B cell (primary cell): Measurements from ENCODE around the gene ATF7IP2. TPM values are rescaled to one million over a fixed set of nuclear protein-coding genes. Genes with fewer than 3 reads are reported as not detected.

Experiments
- ATAC-seq: fragments of 200-7000 bp; cut with Tn5 transposase; one replicate; pipeline ENCODE4 v1.10.0; 2021; ENCODE audit warnings: low read depth, mild to moderate bottlenecking, moderate number of reproducible peaks, moderate library complexity
- CTCF ChIA-PET: fragments of 350-600 bp; sonication (Branson Sonifier 250); formaldehyde crosslinking; loops from one replicate; lab custom pipeline; 2021; ENCODE audit warnings: antibody characterized with exemption, inconsistent platforms; lab: Charles Lee
- POLR2A ChIA-PET: fragments of 350-600 bp; sonication (Branson Sonifier 250); formaldehyde crosslinking; loops from one replicate; lab custom pipeline; 2021; ENCODE audit warnings: antibody characterized with exemption; lab: Charles Lee
- DNase-seq: peaks from one replicate; pipeline ENCODE4 v3.0.0; 2013
- H2AFZ ChIP-seq: 2 replicates; pipeline ENCODE4 v1.6.1; 2012; ENCODE audit warnings: mild to moderate bottlenecking, low read depth, low read length; ENCODE audit not compliant: insufficient read depth, poor library complexity, severe bottlenecking
- H3K27ac ChIP-seq, 2 donors: 1 replicate in 1 of 2; 2 replicates in 1 of 2; pipeline ENCODE4 v1.5.1; 2012 to 2013; ENCODE audit warnings: low read length in 2 of 2, mild to moderate bottlenecking in 2 of 2, moderate library complexity in 1 of 2
- H3K27me3 ChIP-seq, 4 experiments: fragments of 200-600 bp in 1 of 4; sonication (generic) in 1 of 4; replicated peaks in 1 of 4; 1 replicate in 2 of 4; 2 replicates in 2 of 4; pipeline versions ENCODE4 v1.6.1 to v1.7.0; 2013 to 2016; ENCODE audit warnings: low read length in 3 of 4, mild to moderate bottlenecking in 2 of 4, mixed read lengths in 1 of 4, moderate library complexity in 1 of 4; ENCODE audit not compliant: insufficient read depth in 4 of 4, control insufficient read depth in 3 of 4; ENCODE audit errors: control extremely low read depth in 1 of 4
- H3K36me3 ChIP-seq, 2 experiments: replicated peaks in 1 of 2; 1 replicate in 1 of 2; 2 replicates in 1 of 2; pipeline versions ENCODE4 v1.6.1 to v1.7.1; 2013; ENCODE audit warnings: low read length in 1 of 2; ENCODE audit not compliant: insufficient read depth in 2 of 2, control insufficient read depth in 1 of 2; ENCODE audit errors: control extremely low read depth in 1 of 2, extremely low read depth in 1 of 2
- H3K4me1 ChIP-seq, 2 donors: fragments of 200-600 bp in 1 of 2; sonication (generic) in 1 of 2; 1 replicate in 1 of 2; 2 replicates in 1 of 2; pipeline versions ENCODE4 v1.5.1 to v1.6.1; 2013 to 2017; ENCODE audit warnings: low read length in 2 of 2; ENCODE audit not compliant: control insufficient read depth in 2 of 2, insufficient read depth in 2 of 2
- H3K4me2 ChIP-seq: replicated peaks from 2 replicates; pipeline ENCODE3; 2012; ENCODE audit warnings: mild to moderate bottlenecking, low read depth, low read length; ENCODE audit not compliant: poor library complexity, severe bottlenecking
- H3K4me3 ChIP-seq, 5 experiments: fragments of 200-600 bp in 1 of 5; sonication (generic) in 1 of 5; 1 replicate in 3 of 5; 2 replicates in 2 of 5; pipeline versions ENCODE4 v1.5.1 to v1.7.0; 2011 to 2016; ENCODE audit warnings: low read length in 4 of 5, mild to moderate bottlenecking in 4 of 5, low read depth in 2 of 5, control low read depth in 1 of 5, moderate library complexity in 1 of 5; ENCODE audit not compliant: insufficient read depth in 1 of 5; ENCODE audit errors: control extremely low read depth in 1 of 5, extremely low read depth in 1 of 5
- H3K79me2 ChIP-seq: fragments of 200-600 bp; sonication (generic); one replicate; pipeline ENCODE4 v1.6.0; 2016; ENCODE audit warnings: low read length; ENCODE audit not compliant: control insufficient read depth, insufficient read depth
- H3K9ac ChIP-seq: fragments of 200-600 bp; sonication (generic); 2 replicates; pipeline ENCODE4 v1.6.1; 2017; ENCODE audit warnings: mild to moderate bottlenecking, low read length, moderate library complexity
- H3K9me3 ChIP-seq, 3 donors: one replicate each; pipeline versions ENCODE4 v1.6.1 to v1.7.1; 2013; ENCODE audit warnings: low read length in 2 of 3; ENCODE audit not compliant: control insufficient read depth in 2 of 3, insufficient read depth in 1 of 3; ENCODE audit errors: control extremely low read depth in 1 of 3
- H4K20me1 ChIP-seq: 2 replicates; pipeline ENCODE4 v1.6.0; 2012; ENCODE audit warnings: mild to moderate bottlenecking, low read length; ENCODE audit not compliant: insufficient read depth, control insufficient read depth, poor library complexity, severe bottlenecking
- H3K27ac Mint-ChIP-seq: one replicate; pipeline ENCODE4 v1.8.0; 2021; ENCODE audit warnings: mixed read lengths
- H3K27me3 Mint-ChIP-seq: one replicate; pipeline ENCODE4 v1.8.0; 2021; ENCODE audit warnings: mixed read lengths
- H3K4me1 Mint-ChIP-seq: one replicate; pipeline ENCODE4 v1.8.0; 2021; ENCODE audit warnings: mixed read lengths
- H3K4me3 Mint-ChIP-seq: one replicate; pipeline ENCODE4 v1.8.0; 2021; ENCODE audit warnings: mixed read lengths
- H3K9me3 Mint-ChIP-seq: one replicate; pipeline ENCODE4 v1.8.0; 2022; ENCODE audit warnings: mixed read lengths; ENCODE audit not compliant: insufficient read depth
- EZH2 ChIP-seq: IDR thresholded peaks from 2 replicates; pipeline ENCODE4 v1.6.1; 2012; ENCODE audit warnings: borderline replicate concordance, low read depth, mild to moderate bottlenecking, moderate library complexity, low read length; ENCODE audit not compliant: insufficient read depth, poor library complexity, severe bottlenecking
- intact Hi-C: fragments of 100-400 bp; cut with micrococcal nuclease; formaldehyde crosslinking; loops from one replicate; pipeline ENCODE4 v1.10.0; 2022
- polyA plus RNA-seq: library from polyadenylated mRNA; depleted of rRNA; stranded (reverse); fragments of >200 nt; gene quantifications from 2 replicates; pipeline ENCODE4 v1.2.3, GENCODE V29; 2012
- small RNA-seq: library from RNA; depleted of rRNA; stranded (forward); fragments of <200 nt; gene quantifications from one replicate; pipeline ENCODE3, GENCODE V24; 2012; ENCODE audit warnings: low replicate concordance, low read depth; ENCODE audit not compliant: insufficient read length
- total RNA-seq, 2 donors: library from RNA; stranded (reverse); fragments of 120-200 nt in 1 of 2; gene quantifications; 1 replicate in 1 of 2; 2 replicates in 1 of 2; pipeline versions ENCODE4 v1.2.3 to v1.2.4, GENCODE V29; 2013 to 2022
- TF ChIP-seq, protein P1 (sequence below): fragments of 200-600 bp; IDR thresholded peaks from one replicate; pipeline ENCODE4 v1.8.0; 2022; ENCODE audit warnings: antibody characterized with exemption, mild to moderate bottlenecking

The ATF7IP2 gene
- total and polyA plus RNA-seq, 2 donors (not counting 1 experiment from before 2014, with no cell fraction given) = 67.5 to 105 TPM

DNA sequence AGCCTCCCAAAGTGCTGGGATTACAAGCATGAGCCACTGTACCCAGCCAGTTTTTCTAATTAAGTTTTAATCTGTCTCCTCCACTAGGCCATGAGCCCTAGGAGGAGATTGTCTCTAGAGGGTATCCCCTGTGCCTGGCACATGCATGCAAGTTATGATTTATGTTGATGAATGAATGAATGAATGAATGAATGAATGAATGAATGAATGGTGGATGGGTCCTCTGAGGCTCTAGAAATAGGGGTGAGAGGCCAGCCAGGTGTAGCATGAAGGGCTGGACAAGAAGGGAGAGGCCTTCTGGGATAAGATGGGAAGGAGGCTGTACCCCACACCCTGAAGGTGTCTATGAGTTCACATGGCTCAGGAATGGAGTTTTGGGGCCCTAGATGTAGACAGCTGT lies 145.7 kb downstream of the ATF7IP2 start:
- Histone ChIP-seq H2AFZ (no peak overlapping the region), H3K9ac (no peak overlapping the region), H3K27me3 (no peaks in the 10 kb centered on the region), H3K9me3 (no peaks in the 10 kb centered on the region), H3K4me3 (no peak overlapping the region), H4K20me1 (no peaks in the 10 kb centered on the region), H3K4me2 (no peak overlapping the region), H3K36me3 (no peaks in the 10 kb centered on the region), H3K27ac (no peak overlapping the region), H3K4me1 (no peaks in the 10 kb centered on the region), H3K79me2 (no peaks in the 10 kb centered on the region)
- H3K27ac Mint-ChIP-seq = no peak overlapping the region
- no peak for DNase-seq
- no peak overlapping the region for H3K4me3 Mint-ChIP-seq
- peaks cover 4% of the 10 kb centered on the region for H3K27me3 Mint-ChIP-seq
- ChIA-PET CTCF (interaction anchor here (1.2 kb wide), 1 partner anchor 10 kb away, joined by 3 read pairs; no protein-coding TSS in a partner anchor), POLR2A (no interaction called here)
- ATAC-seq = no peak
- H3K4me1 Mint-ChIP-seq = no peaks in the 10 kb centered on the region
- intact Hi-C loops = no loop called here
- no peaks in the 10 kb centered on the region for H3K9me3 Mint-ChIP-seq
- no peak for TF ChIP-seq EZH2
- TF ChIP-seq, protein P1, sequence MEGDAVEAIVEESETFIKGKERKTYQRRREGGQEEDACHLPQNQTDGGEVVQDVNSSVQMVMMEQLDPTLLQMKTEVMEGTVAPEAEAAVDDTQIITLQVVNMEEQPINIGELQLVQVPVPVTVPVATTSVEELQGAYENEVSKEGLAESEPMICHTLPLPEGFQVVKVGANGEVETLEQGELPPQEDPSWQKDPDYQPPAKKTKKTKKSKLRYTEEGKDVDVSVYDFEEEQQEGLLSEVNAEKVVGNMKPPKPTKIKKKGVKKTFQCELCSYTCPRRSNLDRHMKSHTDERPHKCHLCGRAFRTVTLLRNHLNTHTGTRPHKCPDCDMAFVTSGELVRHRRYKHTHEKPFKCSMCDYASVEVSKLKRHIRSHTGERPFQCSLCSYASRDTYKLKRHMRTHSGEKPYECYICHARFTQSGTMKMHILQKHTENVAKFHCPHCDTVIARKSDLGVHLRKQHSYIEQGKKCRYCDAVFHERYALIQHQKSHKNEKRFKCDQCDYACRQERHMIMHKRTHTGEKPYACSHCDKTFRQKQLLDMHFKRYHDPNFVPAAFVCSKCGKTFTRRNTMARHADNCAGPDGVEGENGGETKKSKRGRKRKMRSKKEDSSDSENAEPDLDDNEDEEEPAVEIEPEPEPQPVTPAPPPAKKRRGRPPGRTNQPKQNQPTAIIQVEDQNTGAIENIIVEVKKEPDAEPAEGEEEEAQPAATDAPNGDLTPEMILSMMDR = no peak

Small RNAs within 50 kb of the gene (small RNA-seq; reads per million reads assigned to genes)
- not detected for gene RNU6-633P

Other genes with a start within 250 kb of the ATF7IP2 start
- 0.44 and 0.66 TPM in 2 replicates for gene GRIN2A, start 203.6 kb upstream of the ATF7IP2 start, total RNA-seq
- gene GRIN2A, start 203.6 kb upstream of the ATF7IP2 start, polyA plus RNA-seq = 0.14 TPM in 1 of 2 replicates, not detected in the other
- gene EMP2, start 194.5 kb downstream of the ATF7IP2 start, total RNA-seq = not detected in 2 replicates
- gene EMP2, start 194.5 kb downstream of the ATF7IP2 start, polyA plus RNA-seq = 0.01 and 0.06 TPM in 2 replicates